GM21717 (cell line): ENCODE measurements around the gene ACOT7.
"Not testable (repeated sequence)": the region's sequence is repeated elsewhere in the genome, so short reads cannot be mapped to it uniquely, and the experiment has no call there.

Source experiments
- ATAC-seq: cut with Tn5 transposase; IDR thresholded peaks from one replicate; pipeline ENCODE4 v1.9.1; 2021; ENCODE audit warnings: mild to moderate bottlenecking, moderate library complexity; ENCODE audit not compliant: unreplicated experiment

ACOT7 gene

GRCh38 chr1:6317098-6317760, 76.3 kb downstream of the ACOT7 start:
- no peak for ATAC-seq

DNA sequence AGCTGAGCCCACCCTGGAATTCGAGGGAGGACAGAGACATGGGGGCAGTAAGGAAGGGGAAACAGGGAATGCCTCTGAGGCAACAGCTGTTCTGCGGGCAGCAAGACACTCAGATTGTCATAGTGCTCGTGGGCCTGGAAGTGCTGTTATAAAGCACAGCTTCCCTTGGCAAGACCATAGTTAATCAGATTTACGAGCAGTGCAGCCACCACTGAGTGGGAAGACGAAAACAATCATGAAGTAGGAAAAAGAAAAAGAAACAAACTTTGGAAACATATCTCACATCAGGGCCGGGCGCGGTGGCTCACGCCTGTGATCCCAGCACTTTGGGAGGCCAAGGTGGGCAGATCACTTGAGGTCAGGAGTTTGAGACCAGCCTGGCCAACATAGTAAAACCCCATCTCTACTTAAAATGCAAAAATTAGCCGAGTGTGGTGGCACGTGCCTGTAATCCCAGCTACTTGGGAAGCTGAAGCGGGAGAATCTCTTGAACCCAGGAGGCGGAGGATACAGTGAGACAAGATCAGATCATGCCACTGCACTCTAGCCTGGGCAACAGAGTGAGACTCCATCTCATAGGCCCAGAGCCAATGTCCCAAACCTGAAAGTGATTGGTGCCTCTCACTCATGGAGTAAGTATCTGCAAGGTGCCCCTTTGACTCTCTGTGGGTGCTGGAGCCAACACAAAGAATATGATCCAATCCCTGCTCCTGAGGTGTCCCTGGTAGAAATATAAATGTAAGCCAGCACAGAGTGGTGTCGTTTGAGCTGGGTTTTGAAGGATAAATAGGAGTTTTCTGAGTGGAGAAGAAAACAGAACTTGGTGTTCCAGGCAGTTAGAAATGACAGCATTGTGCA, 77.1 kb downstream of the ACOT7 start:
- ATAC-seq, result no peak

- ATAC-seq, result no peak
Measured at GRCh38 chr1:6314503-6314902, 79.1 kb downstream of the ACOT7 start.

DNA sequence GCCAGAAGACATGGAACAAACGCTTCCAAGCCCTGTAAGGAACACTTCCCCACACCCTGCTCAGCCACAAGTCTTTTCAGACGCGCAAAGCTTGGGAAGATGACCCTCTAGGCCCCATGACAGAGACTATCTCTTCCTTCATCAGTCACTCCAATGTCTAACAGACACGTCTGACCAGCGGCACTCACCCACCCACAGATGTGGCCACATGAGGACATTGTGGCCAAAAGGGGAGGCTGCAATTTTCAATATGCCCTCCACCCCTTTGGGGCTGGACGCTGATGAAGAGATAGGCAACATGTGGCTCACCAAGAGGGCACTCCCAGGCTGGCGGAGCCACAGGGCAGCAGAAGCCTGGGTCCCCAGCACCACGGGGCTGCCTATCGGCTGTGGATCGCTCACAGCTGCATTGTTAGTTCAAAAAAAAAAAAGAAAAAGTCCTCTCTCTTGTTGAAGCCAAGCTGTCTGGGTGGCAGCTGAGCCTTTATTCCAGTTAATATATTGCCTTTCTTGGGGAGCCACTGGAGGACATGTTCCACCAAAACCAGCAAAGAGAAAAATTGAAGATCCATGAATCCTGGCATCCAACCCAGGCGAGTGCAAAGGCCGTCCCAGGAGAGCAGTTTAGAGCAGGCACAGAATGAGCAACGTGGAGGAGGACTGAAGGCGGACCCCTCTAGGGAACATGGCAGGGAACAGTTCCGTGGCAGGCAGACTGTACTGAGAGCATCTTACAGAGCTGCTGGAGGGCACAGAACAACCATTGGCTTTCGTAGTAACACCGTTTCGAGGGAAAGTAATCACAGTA, 80.0 kb downstream of the ACOT7 start:
- ATAC-seq, result no peak

DNA sequence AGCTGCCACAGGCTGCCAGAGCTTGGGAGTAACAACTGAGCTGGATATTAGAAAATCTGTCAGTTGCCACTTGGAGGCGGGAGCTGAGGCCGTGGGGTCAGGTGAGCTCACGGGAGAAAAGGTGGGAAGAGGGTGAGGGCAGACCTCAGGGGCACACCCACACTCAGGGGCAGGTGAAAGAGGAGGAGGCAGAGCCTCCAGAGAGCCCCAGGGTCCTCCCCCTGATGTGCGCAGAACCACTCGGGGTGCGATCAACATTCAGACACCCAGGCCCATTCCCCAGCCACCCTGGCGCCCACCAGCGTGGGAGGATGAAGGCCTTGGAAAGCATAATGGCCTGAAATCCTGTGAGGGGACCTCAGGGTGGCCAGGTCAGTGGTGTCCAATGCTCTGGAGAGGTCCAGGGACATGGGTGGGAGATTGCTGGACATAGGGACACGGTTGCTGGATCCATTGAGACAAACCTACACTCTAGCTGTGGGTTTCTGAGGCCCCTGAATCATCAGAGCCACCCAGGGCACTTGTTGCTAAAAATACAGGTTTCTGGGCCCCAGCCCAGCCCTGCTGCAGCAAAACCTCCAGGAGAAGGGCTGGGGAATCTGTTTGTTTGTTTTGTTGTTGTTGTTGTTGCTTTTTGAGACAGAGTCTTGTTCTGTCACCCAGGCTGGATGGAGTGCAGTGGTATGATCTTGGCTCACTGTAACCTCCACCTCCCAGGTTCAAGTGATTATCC, 83.3 kb downstream of the ACOT7 start:
- ATAC-seq, result no peak

- ATAC-seq, result no peak
Measured at GRCh38 chr1:6309564-6309963, 84.0 kb downstream of the ACOT7 start.

GRCh38 chr1:6308449-6308848, 85.1 kb downstream of the ACOT7 start:
- ATAC-seq, result no peak

DNA sequence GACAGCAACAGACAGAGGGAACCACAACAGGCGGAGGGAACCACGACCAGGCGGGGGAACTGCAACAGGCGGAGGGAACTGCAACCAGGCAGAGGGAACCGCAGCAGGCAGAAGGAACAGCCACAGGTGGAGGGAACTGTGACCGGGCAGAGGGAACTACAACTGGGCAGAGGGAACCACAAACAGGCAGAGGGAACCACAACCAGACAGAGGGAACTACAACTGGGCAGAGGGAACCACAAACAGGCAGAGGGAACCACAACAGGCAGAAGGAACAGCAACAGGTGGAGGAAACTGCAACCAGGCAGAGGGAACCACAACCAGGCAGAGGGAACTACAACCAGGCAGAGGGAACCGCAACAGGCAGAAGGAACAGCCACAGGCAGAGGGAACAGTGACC, 85.9 kb downstream of the ACOT7 start:
- ATAC-seq, result not testable (repeated sequence)

DNA sequence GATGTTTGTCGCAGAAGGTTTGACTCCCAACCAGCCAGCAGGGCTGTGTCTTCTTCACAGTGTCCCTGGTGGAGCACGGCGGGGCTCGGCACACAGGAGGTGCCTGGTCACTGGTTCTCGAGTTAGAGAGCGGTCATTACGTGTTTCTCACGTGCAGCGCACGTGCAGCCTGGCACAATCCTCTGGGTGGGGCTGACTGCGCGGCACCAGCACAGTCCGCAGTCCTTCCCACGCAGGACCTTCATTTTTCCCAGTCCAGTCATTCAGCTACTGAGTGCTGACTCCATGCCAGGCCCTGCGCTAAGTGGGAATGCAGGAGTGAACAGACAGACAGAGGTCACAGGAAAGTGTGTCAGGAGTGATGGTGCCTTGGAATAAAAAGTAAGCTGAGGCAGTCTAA, 86.5 kb downstream of the ACOT7 start:
- no peak for ATAC-seq

GRCh38 chr1:6303397-6304012, 90.1 kb downstream of the ACOT7 start:
- no peak for ATAC-seq

- no peak for ATAC-seq
Measured at GRCh38 chr1:6302568-6302967, 91.0 kb downstream of the ACOT7 start.

GRCh38 chr1:6301526-6301925, 92.0 kb downstream of the ACOT7 start:
- no peak for ATAC-seq

GRCh38 chr1:6300342-6301048, 93.1 kb downstream of the ACOT7 start:
- no peak for ATAC-seq

GRCh38 chr1:6299557-6300165, 93.9 kb downstream of the ACOT7 start:
- ATAC-seq, result no peak

- ATAC-seq, result no peak
Measured at GRCh38 chr1:6298940-6299465, 94.6 kb downstream of the ACOT7 start.

- ATAC-seq, result no peak
Measured at GRCh38 chr1:6298530-6298929, 95.0 kb downstream of the ACOT7 start.

GRCh38 chr1:6295910-6296309, 97.7 kb downstream of the ACOT7 start:
- ATAC-seq, result no peak

- ATAC-seq, result no peak
Measured at GRCh38 chr1:6294890-6295556, 98.5 kb downstream of the ACOT7 start.
